Fibroblast of lung (primary cell): ENCODE measurements around the gene IFT122. TPM values are rescaled to one million over a fixed set of nuclear protein-coding genes. Genes with fewer than 3 reads are reported as not detected.

Source experiments
- DNase-seq, 2 donors: peaks; one replicate each; pipeline versions ENCODE4 v3.0.0 to v3.0.0-alpha.2; 2010; ENCODE audit warnings: low read depth in 2 of 2
- H2AFZ ChIP-seq: 2 replicates; pipeline ENCODE4 v1.5.1; 2012; ENCODE audit warnings: low read length, control low read depth, inconsistent platforms
- H3K27ac ChIP-seq: 2 replicates; pipeline ENCODE4 v1.5.1; 2011; ENCODE audit warnings: low read length, control low read depth; ENCODE audit not compliant: insufficient read depth
- H3K27me3 ChIP-seq: 2 replicates; pipeline ENCODE4 v1.5.1; 2011; ENCODE audit warnings: mild to moderate bottlenecking, low read length; ENCODE audit not compliant: control insufficient read depth, insufficient read depth
- H3K36me3 ChIP-seq: 2 replicates; pipeline ENCODE4 v1.5.1; 2011; ENCODE audit warnings: low read length; ENCODE audit not compliant: control insufficient read depth, insufficient read depth
- H3K4me1 ChIP-seq: 2 replicates; pipeline ENCODE4 v1.5.1; 2011; ENCODE audit warnings: low read length; ENCODE audit not compliant: control insufficient read depth, insufficient read depth; ENCODE audit errors: extremely low read depth
- H3K4me2 ChIP-seq: 2 replicates; pipeline ENCODE4 v1.5.1; 2011; ENCODE audit warnings: low read length, control low read depth; ENCODE audit not compliant: insufficient read depth; ENCODE audit errors: extremely low read depth
- H3K4me3 ChIP-seq, 4 experiments: fragments of 200-600 bp in 1 of 4; sonication (generic) in 1 of 4; replicated peaks in 1 of 4; 2 replicates each; pipeline ENCODE4 v1.5.1; 2011 to 2016; ENCODE audit warnings: low read length in 4 of 4, low read depth in 3 of 4, mild to moderate bottlenecking in 3 of 4, control low read depth in 2 of 4, inconsistent platforms in 1 of 4, mixed read lengths in 1 of 4; ENCODE audit not compliant: insufficient read depth in 1 of 4; ENCODE audit errors: control extremely low read depth in 1 of 4
- H3K79me2 ChIP-seq: 2 replicates; pipeline ENCODE4 v1.5.1; 2012; ENCODE audit warnings: mild to moderate bottlenecking, low read length, inconsistent platforms; ENCODE audit not compliant: control insufficient read depth, insufficient read depth
- H3K9ac ChIP-seq: 2 replicates; pipeline ENCODE4 v1.5.1; 2011; ENCODE audit warnings: mild to moderate bottlenecking, low read length, control low read depth; ENCODE audit not compliant: insufficient read depth
- H3K9me3 ChIP-seq: 2 replicates; pipeline ENCODE4 v1.5.1; 2012; ENCODE audit warnings: low read depth, low read length; ENCODE audit not compliant: control insufficient read depth, insufficient read depth
- H4K20me1 ChIP-seq: 2 replicates; pipeline ENCODE4 v1.5.1; 2011; ENCODE audit warnings: low read length; ENCODE audit not compliant: control insufficient read depth, insufficient read depth; ENCODE audit errors: extremely low read depth
- EZH2 ChIP-seq: IDR thresholded peaks from 2 replicates; pipeline ENCODE4 v1.5.1; 2012; ENCODE audit warnings: low read length, control low read depth, mild to moderate bottlenecking; ENCODE audit errors: missing control alignments
- polyA plus RNA-seq, 2 donors: library from polyadenylated mRNA; depleted of rRNA in 1 of 2; stranded (reverse) in 1 of 2; unstranded in 1 of 2; fragments of >200 nt; gene quantifications; 2 replicates each; pipeline ENCODE4 v1.2.1, GENCODE V29; 2011 to 2012; ENCODE audit warnings: missing spikeins in 1 of 2
- total RNA-seq: library from RNA; depleted of rRNA; stranded (reverse); fragments of >200 nt; gene quantifications from 2 replicates; pipeline ENCODE4 v1.2.1, GENCODE V29; 2014
- TF ChIP-seq, protein P1 (sequence below), 2 donors: IDR thresholded peaks in 1 of 2; conservative IDR thresholded peaks in 1 of 2; 1 replicate in 1 of 2; 2 replicates in 1 of 2; pipeline ENCODE4 v1.5.1; 2011 to 2012; ENCODE audit warnings: low read length in 2 of 2, control low read depth in 1 of 2, inconsistent platforms in 1 of 2, low read depth in 1 of 2, mild to moderate bottlenecking in 1 of 2

The IFT122 gene
- total and polyA plus RNA-seq, 2 donors (not counting 1 experiment from before 2014, with no cell fraction given): 13.2 to 27.2 TPM

DNA sequence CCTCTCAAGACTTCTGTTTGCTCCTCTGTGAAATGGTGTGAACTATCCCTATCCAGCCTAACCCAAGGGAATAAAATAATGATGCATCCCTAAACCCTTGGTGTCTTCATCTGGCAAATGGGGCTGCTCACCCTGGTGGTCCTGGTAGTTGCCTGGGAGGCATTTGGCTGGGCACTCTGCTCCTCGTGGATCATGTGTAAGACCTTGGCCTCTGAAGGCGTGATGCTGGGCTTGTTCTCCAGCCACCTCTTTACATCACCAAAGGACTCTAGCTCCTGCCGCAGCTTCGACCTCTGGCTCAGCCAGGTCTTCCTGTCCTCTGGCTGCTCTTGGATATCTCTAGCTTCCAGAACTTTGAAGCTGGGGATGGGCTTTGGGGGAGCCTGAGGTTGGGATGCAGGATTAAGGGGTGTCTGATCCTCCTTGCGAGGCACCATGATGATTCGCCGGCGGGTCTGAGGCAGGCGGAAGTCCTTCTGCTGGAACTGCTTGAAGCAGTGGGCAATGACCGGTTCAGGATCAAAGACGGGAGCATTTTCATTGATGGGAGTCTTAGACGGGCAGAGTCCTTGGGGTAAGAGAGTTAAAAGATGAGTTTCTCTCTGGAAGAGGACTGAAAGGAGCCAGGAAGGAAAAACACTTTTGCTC is 18.7 kb upstream of the IFT122 start:
- no peaks in the 10 kb centered on the region for H3K27me3 ChIP-seq
- no peak for DNase-seq
- no peaks in the 10 kb centered on the region for H3K9me3 ChIP-seq
- H4K20me1 ChIP-seq: no peaks in the 10 kb centered on the region
- no peak overlapping the region for H2AFZ ChIP-seq
- no peaks in the 10 kb centered on the region for H3K79me2 ChIP-seq
- TF ChIP-seq, protein P1, sequence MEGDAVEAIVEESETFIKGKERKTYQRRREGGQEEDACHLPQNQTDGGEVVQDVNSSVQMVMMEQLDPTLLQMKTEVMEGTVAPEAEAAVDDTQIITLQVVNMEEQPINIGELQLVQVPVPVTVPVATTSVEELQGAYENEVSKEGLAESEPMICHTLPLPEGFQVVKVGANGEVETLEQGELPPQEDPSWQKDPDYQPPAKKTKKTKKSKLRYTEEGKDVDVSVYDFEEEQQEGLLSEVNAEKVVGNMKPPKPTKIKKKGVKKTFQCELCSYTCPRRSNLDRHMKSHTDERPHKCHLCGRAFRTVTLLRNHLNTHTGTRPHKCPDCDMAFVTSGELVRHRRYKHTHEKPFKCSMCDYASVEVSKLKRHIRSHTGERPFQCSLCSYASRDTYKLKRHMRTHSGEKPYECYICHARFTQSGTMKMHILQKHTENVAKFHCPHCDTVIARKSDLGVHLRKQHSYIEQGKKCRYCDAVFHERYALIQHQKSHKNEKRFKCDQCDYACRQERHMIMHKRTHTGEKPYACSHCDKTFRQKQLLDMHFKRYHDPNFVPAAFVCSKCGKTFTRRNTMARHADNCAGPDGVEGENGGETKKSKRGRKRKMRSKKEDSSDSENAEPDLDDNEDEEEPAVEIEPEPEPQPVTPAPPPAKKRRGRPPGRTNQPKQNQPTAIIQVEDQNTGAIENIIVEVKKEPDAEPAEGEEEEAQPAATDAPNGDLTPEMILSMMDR (conservative IDR thresholded peaks at IDR 0.05 in 1 of 2, IDR thresholded peaks at IDR 0.05 in 1 of 2; ENCODE audit: low read depth in 1 of 2, low read length in 2 of 2): no peak
- no peak for TF ChIP-seq EZH2
- no peak overlapping the region for H3K9ac ChIP-seq
- H3K36me3 ChIP-seq: no peaks in the 10 kb centered on the region
- no peak overlapping the region for H3K4me2 ChIP-seq
- no peak overlapping the region for H3K27ac ChIP-seq
- H3K4me3 ChIP-seq: no peak overlapping the region
- H3K4me1 ChIP-seq: no peaks in the 10 kb centered on the region

DNA sequence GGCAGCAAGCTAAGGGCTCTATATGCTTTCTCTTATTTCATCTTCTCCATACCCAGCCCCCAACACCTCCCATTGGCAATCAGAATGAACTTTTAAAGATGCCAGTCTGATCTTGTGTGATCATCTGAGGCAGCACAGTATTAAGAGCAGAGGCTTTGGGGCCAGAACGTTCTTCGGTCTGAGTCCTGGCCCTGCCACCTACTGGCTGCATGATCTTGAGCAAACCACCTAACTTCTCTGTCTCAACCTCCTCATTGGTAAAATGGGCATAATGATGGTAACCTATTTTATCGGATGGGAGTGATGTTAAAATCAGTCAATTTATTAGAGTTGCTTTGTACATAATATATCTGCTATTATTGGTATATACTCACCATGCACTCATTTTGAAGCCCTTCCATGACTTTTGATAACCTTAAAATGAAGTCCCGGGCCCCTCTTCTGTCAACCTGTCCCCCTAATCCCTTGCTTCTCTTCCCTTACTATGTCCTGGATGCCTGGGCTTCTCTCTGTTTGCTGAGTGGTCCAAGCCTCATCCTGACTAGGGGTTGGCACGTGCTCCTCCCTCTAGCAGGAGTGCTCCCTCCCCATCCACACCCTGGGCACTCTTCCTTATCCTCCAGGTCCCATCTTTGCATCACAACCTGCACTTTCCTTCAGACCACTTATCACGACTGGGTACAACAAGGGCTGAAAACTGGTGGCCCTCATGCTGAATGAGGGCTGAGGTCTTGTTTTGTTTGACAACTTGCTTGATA is 17.9 kb upstream of the IFT122 start:
- Histone ChIP-seq H3K36me3 (no peaks in the 10 kb centered on the region), H2AFZ (no peak overlapping the region), H3K9ac (no peak overlapping the region), H3K79me2 (no peaks in the 10 kb centered on the region), H3K4me2 (no peak overlapping the region), H3K4me1 (no peaks in the 10 kb centered on the region), H3K27me3 (no peaks in the 10 kb centered on the region), H3K4me3 (no peak overlapping the region), H4K20me1 (no peaks in the 10 kb centered on the region), H3K9me3 (no peaks in the 10 kb centered on the region), H3K27ac (no peak overlapping the region)
- no peak for TF ChIP-seq EZH2
- TF ChIP-seq, protein P1 (conservative IDR thresholded peaks at IDR 0.05 in 1 of 2, IDR thresholded peaks at IDR 0.05 in 1 of 2; ENCODE audit: low read depth in 1 of 2, low read length in 2 of 2): peak in 1 of 2 donors; percentile 30
- DNase-seq: no peak

DNA sequence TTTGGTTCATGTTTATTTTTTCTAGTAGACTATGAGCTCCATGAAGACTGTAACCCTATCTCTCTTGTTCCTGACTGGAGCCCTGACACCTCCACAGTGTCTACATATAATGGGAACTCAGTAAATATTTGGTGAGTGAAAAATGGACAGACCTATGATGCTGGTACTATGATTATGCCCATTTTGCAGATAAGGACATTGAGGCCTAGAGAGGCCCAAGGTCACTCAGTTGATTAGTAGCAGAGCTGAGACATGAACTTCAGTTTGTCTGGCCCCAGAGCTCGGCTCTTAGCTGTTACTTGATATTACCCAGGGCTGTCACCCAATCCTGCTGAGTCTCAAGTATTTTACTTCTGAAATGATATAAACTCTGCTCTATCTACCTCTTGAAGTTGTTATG is 17.1 kb upstream of the IFT122 start:
- TF ChIP-seq, protein P1 (conservative IDR thresholded peaks at IDR 0.05 in 1 of 2, IDR thresholded peaks at IDR 0.05 in 1 of 2; ENCODE audit: low read depth in 1 of 2, low read length in 2 of 2): no peak
- no peak for TF ChIP-seq EZH2

More for the DNA sequence above, 17.1 kb upstream of the IFT122 start:
- Histone ChIP-seq H3K9me3 (no peaks in the 10 kb centered on the region), H3K36me3 (no peaks in the 10 kb centered on the region), H3K4me2 (no peak overlapping the region), H2AFZ (no peak overlapping the region), H3K4me3 (no peak overlapping the region), H3K79me2 (no peaks in the 10 kb centered on the region), H3K27ac (no peak overlapping the region), H3K4me1 (no peaks in the 10 kb centered on the region), H3K9ac (no peak overlapping the region), H3K27me3 (no peaks in the 10 kb centered on the region), H4K20me1 (no peaks in the 10 kb centered on the region)
- no peak for DNase-seq
